Measurements from ENCODE around the gene PIGQ. TPM values are rescaled to one million over a fixed set of nuclear protein-coding genes. Genes with fewer than 3 reads are reported as not detected.

Gene PIGQ
- total RNA-seq, 1 experiment from 2014 or later, result 83.5 TPM

DNA sequence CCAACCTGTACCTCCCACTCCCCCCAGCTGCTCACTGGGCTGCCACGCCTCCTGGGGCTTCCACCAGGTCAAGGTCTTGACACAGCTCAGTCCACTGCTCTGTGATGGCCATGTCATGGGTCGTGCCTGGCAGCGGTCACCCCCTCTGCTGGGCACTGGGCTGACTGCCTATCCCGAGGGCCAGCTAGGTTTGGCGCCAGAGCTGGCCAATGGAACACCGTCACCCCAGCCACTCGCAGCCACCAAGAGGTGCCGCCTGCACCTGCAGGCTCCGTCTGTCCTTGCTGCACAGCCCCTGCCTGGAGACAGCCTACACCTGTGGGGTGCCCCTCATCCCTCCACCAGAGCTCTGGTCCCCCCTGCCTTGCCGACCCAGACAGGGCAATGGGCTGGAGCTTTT, 15.6 kb downstream of the PIGQ start:
- Histone ChIP-seq H3K27me3 (ENCODE audit: control insufficient read depth, insufficient read depth, low read length) (no peaks in the 10 kb centered on the region), H3K4me3 (ENCODE audit: low read depth in 2 of 2, low read length in 2 of 2) (no peak overlapping the region), H3K27ac (ENCODE audit: low read length) (no peak overlapping the region), H3K36me3 (ENCODE audit: control insufficient read depth, insufficient read depth, low read length) (no peaks in the 10 kb centered on the region), H3K4me1 (ENCODE audit: control insufficient read depth, insufficient read depth, low read length) (peaks cover 27% of the 10 kb centered on the region), H3K9me3 (ENCODE audit: control insufficient read depth, insufficient read depth, low read depth, low read length) (no peaks in the 10 kb centered on the region)
- intact Hi-C loops (cut with micrococcal nuclease; ENCODE audit: unreplicated experiment) (no loop called here), in situ Hi-C loops (cut with HindIII; ENCODE audit: low pct_unique_long_range_greater_than_20kb, low sequenced_read_pairs) (no loop called here)
- CTCF ChIA-PET, result interaction anchor here (0.7 kb wide), 1 partner anchor 48 kb away, joined by 4 read pairs; no protein-coding TSS in a partner anchor
- ATAC-seq (no peak), DNase-seq (ENCODE audit: low read depth, low spot score) (no peak)
- BruUV-seq (replicated peaks), result no TSS peak
- no peak for TF ChIP-seq SIN3A (IDR thresholded peaks at IDR 0.05; ENCODE audit: borderline replicate concordance, insufficient read depth, low read depth, low read length)
- 0 out of 2 replicates have a peak, but pooled peaks have one; percentile 25 for TF ChIP-seq CTCF (IDR thresholded peaks at IDR 0.05)
- peak; percentile 15; the same call in 1 of the 2 replicates for TF ChIP-seq POLR2AphosphoS5 (IDR thresholded peaks at IDR 0.05; ENCODE audit: low read depth, low read length)
- no peak for TF ChIP-seq TCF7L2 (IDR thresholded peaks at IDR 0.05; ENCODE audit: low read depth, low read length)
- TF ChIP-seq, protein P1, sequence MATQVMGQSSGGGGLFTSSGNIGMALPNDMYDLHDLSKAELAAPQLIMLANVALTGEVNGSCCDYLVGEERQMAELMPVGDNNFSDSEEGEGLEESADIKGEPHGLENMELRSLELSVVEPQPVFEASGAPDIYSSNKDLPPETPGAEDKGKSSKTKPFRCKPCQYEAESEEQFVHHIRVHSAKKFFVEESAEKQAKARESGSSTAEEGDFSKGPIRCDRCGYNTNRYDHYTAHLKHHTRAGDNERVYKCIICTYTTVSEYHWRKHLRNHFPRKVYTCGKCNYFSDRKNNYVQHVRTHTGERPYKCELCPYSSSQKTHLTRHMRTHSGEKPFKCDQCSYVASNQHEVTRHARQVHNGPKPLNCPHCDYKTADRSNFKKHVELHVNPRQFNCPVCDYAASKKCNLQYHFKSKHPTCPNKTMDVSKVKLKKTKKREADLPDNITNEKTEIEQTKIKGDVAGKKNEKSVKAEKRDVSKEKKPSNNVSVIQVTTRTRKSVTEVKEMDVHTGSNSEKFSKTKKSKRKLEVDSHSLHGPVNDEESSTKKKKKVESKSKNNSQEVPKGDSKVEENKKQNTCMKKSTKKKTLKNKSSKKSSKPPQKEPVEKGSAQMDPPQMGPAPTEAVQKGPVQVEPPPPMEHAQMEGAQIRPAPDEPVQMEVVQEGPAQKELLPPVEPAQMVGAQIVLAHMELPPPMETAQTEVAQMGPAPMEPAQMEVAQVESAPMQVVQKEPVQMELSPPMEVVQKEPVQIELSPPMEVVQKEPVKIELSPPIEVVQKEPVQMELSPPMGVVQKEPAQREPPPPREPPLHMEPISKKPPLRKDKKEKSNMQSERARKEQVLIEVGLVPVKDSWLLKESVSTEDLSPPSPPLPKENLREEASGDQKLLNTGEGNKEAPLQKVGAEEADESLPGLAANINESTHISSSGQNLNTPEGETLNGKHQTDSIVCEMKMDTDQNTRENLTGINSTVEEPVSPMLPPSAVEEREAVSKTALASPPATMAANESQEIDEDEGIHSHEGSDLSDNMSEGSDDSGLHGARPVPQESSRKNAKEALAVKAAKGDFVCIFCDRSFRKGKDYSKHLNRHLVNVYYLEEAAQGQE (IDR thresholded peaks at IDR 0.05; ENCODE audit: insufficient read depth in 1 of 2, low read depth in 2 of 2, low read length in 1 of 2), result no peak
- POLR2A ChIA-PET, result no interaction called here

GRCh38 chr16:586047-586644, 16.4 kb downstream of the PIGQ start:
- Histone ChIP-seq H3K27ac (ENCODE audit: low read length) (no peak overlapping the region), H3K27me3 (ENCODE audit: control insufficient read depth, insufficient read depth, low read length) (no peaks in the 10 kb centered on the region), H3K4me3 (ENCODE audit: low read depth in 2 of 2, low read length in 2 of 2) (no peak overlapping the region), H3K9me3 (ENCODE audit: control insufficient read depth, insufficient read depth, low read depth, low read length) (no peaks in the 10 kb centered on the region), H3K4me1 (ENCODE audit: control insufficient read depth, insufficient read depth, low read length) (peaks cover 27% of the 10 kb centered on the region), H3K36me3 (ENCODE audit: control insufficient read depth, insufficient read depth, low read length) (no peaks in the 10 kb centered on the region)
- TF ChIP-seq SIN3A (IDR thresholded peaks at IDR 0.05; ENCODE audit: borderline replicate concordance, insufficient read depth, low read depth, low read length), result no peak
- no peak for TF ChIP-seq POLR2AphosphoS5 (IDR thresholded peaks at IDR 0.05; ENCODE audit: low read depth, low read length)
- TF ChIP-seq, protein P1 (IDR thresholded peaks at IDR 0.05; ENCODE audit: insufficient read depth in 1 of 2, low read depth in 2 of 2, low read length in 1 of 2), result no peak
- no peak for TF ChIP-seq TCF7L2 (IDR thresholded peaks at IDR 0.05; ENCODE audit: low read depth, low read length)
- TF ChIP-seq CTCF (IDR thresholded peaks at IDR 0.05), result no peak
- in situ Hi-C loops (cut with HindIII; ENCODE audit: low pct_unique_long_range_greater_than_20kb, low sequenced_read_pairs) (no loop called here), intact Hi-C loops (cut with micrococcal nuclease; ENCODE audit: unreplicated experiment) (no loop called here)
- no TSS peak for BruUV-seq (replicated peaks)
- ATAC-seq, result no peak
- ChIA-PET CTCF (no interaction called here), POLR2A (no interaction called here)
- DNase-seq (ENCODE audit: low read depth, low spot score), result no peak
